ENCODE data around the gene FAM25A.

FAM25A gene

GRCh38 chr10:87064651-87065050 lies 44.6 kb downstream of the FAM25A start:
- no peak for DNase-seq (ENCODE audit: low spot score)

GRCh38 chr10:87066178-87066577 lies 46.1 kb downstream of the FAM25A start:
- no peak for DNase-seq (ENCODE audit: low spot score)

- no peak for DNase-seq (ENCODE audit: low spot score)
Measured at GRCh38 chr10:87066865-87067264, 46.8 kb downstream of the FAM25A start.

GRCh38 chr10:87068281-87068680 lies 48.2 kb downstream of the FAM25A start:
- DNase-seq (ENCODE audit: low spot score): no peak

DNA sequence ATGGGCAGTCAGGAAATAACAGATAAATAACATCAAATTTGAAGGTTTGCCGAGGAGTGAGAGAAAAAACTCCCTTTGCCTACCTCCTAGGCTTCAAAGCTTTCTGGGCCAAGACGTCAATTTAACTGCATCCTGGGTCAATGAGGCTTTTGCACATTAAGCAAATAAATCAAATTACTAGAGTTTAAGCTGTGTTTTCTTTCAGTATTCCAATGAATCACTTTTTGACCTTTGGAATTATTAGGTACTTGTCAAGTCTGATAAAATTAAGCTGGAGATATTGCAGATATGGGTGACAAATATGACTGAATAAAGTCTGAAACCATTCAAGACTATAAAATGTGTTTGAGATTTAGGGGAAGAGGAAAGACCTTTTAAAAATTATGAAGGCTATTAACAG lies 52.4 kb downstream of the FAM25A start:
- DNase-seq (ENCODE audit: low spot score): no peak
